CD4-positive, alpha-beta T cell (primary cell): Measurements from ENCODE around the gene FHOD1. TPM values are rescaled to one million over a fixed set of nuclear protein-coding genes. Genes with fewer than 3 reads are reported as not detected.

ENCODE experiments used
- ATAC-seq: fragments of 200-7000 bp; cut with Tn5 transposase; one replicate; pipeline ENCODE4 v1.10.0; 2022; ENCODE audit warnings: mild to moderate bottlenecking; ENCODE audit not compliant: poor library complexity
- CTCF ChIA-PET: fragments of 350-600 bp; sonication (Branson Sonifier 250); formaldehyde crosslinking; loops from one replicate; lab custom pipeline; 2021; ENCODE audit warnings: antibody characterized with exemption, inconsistent platforms; lab: Charles Lee
- POLR2A ChIA-PET: fragments of 350-600 bp; sonication (Branson Sonifier 250); formaldehyde crosslinking; loops from one replicate; lab custom pipeline; 2021; ENCODE audit warnings: antibody characterized with exemption, inconsistent platforms; lab: Charles Lee
- DNase-seq, 14 experiments: peaks; one replicate each; pipeline ENCODE4 v3.0.0-alpha.2; 2013 to 2020; ENCODE audit warnings: mixed read lengths in 2 of 14
- H3K27ac ChIP-seq, 2 donors: one replicate each; pipeline versions ENCODE4 v1.5.1 to v1.7.0; 2013; ENCODE audit warnings: low read length in 2 of 2, low read depth in 1 of 2, mild to moderate bottlenecking in 1 of 2
- H3K27me3 ChIP-seq, 2 experiments: 1 replicate in 1 of 2; 2 replicates in 1 of 2; pipeline versions ENCODE4 v1.6.1 to v1.7.0; 2013; ENCODE audit warnings: low read length in 2 of 2, control low read depth in 1 of 2, mild to moderate bottlenecking in 1 of 2, moderate library complexity in 1 of 2; ENCODE audit not compliant: insufficient read depth in 2 of 2, control insufficient read depth in 1 of 2
- H3K36me3 ChIP-seq: one replicate; pipeline ENCODE4 v1.6.1; 2013; ENCODE audit warnings: low read length, control low read depth; ENCODE audit not compliant: insufficient read depth
- H3K4me1 ChIP-seq: one replicate; pipeline ENCODE4 v1.6.1; 2013; ENCODE audit warnings: low read length, control low read depth; ENCODE audit not compliant: insufficient read depth
- H3K4me3 ChIP-seq: one replicate; pipeline ENCODE4 v1.5.1; 2013; ENCODE audit warnings: mild to moderate bottlenecking, low read length, moderate library complexity
- H3K9me3 ChIP-seq, 2 experiments: 1 replicate in 1 of 2; 2 replicates in 1 of 2; pipeline versions ENCODE4 v1.6.1 to v1.7.0; 2013; ENCODE audit warnings: low read length in 2 of 2, mild to moderate bottlenecking in 2 of 2, control low read depth in 1 of 2, moderate library complexity in 1 of 2; ENCODE audit not compliant: control insufficient read depth in 1 of 2, insufficient read depth in 1 of 2
- H3K27ac Mint-ChIP-seq: one replicate; pipeline ENCODE4 v1.8.0; 2020; ENCODE audit warnings: mixed read lengths
- H3K27me3 Mint-ChIP-seq: one replicate; pipeline ENCODE4 v1.8.0; 2021; ENCODE audit warnings: mixed read lengths
- H3K36me3 Mint-ChIP-seq: one replicate; pipeline ENCODE4 v1.8.0; 2021; ENCODE audit warnings: low read depth, mixed read lengths
- H3K4me1 Mint-ChIP-seq: one replicate; pipeline ENCODE4 v1.8.0; 2021; ENCODE audit warnings: low read depth, mixed read lengths
- H3K4me3 Mint-ChIP-seq: one replicate; pipeline ENCODE4 v1.8.0; 2020; ENCODE audit warnings: mild to moderate bottlenecking, mixed read lengths
- H3K9me3 Mint-ChIP-seq: one replicate; pipeline ENCODE4 v1.8.0; 2020; ENCODE audit warnings: mixed read lengths
- intact Hi-C, 2 experiments: fragments of 100-400 bp; cut with DNase I in 1 of 2; cut with micrococcal nuclease in 1 of 2; formaldehyde crosslinking; loops; one replicate each; pipeline versions ENCODE4 v1.15.1 to v1.9.0; 2023 to 2025; cut with DNase I, micrococcal nuclease
- total RNA-seq, 174 experiments: library from RNA in 2 of 174; stranded (reverse) in 2 of 174; gene quantifications; one replicate each; pipeline ENCODE4 v1.2.3 and lab custom pipeline; 2021 to 2026
- TF ChIP-seq, protein P1 (sequence below): fragments of 200-600 bp; IDR thresholded peaks from one replicate; pipeline ENCODE4 v1.8.0; 2022; ENCODE audit warnings: antibody characterized with exemption, mild to moderate bottlenecking

The FHOD1 gene
- total RNA-seq, 2 experiments from 2014 or later = 21.1 to 26.0 TPM

DNA sequence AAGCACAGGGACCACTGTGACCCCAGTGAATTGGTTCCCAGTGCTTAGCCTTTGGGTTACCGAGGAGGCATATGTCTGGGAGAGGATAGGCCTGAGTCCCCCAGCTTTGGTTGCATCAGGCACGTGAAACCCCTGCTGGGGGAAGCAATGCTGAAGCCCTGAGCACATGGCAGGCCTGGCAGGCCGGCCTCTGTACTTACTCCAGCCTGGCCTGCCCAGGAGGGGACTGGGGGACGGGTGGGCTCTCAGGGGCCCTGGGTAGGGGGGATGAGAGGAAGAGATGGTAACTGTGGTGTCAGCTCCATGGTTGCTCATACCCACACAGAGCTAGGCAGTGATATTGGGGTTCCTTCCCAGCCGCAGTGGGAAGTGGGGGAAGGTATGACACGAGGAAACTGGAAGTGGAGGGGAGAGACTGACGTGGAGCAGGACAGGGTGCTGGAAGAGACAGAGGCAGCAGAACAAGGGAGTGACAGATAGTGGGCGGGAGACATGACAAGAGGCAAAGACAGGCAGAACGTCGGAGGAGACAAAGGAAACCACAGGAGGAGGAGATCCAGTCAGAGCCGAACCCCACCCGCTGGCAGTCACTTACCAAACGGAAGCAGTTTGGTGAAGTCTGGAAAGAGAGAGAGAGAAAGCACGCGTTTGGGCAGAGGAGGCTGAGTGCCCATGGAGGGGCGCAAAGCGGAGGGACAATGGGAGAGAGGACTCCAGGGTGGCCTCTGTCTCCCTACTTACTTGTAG, 11.3 kb downstream of the FHOD1 start:
- H3K36me3 ChIP-seq = peaks cover 65% of the 10 kb centered on the region
- TF ChIP-seq, protein P1, sequence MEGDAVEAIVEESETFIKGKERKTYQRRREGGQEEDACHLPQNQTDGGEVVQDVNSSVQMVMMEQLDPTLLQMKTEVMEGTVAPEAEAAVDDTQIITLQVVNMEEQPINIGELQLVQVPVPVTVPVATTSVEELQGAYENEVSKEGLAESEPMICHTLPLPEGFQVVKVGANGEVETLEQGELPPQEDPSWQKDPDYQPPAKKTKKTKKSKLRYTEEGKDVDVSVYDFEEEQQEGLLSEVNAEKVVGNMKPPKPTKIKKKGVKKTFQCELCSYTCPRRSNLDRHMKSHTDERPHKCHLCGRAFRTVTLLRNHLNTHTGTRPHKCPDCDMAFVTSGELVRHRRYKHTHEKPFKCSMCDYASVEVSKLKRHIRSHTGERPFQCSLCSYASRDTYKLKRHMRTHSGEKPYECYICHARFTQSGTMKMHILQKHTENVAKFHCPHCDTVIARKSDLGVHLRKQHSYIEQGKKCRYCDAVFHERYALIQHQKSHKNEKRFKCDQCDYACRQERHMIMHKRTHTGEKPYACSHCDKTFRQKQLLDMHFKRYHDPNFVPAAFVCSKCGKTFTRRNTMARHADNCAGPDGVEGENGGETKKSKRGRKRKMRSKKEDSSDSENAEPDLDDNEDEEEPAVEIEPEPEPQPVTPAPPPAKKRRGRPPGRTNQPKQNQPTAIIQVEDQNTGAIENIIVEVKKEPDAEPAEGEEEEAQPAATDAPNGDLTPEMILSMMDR = no peak
- ATAC-seq = peak; percentile 75
- H3K9me3 ChIP-seq = no peaks in the 10 kb centered on the region
- no peaks in the 10 kb centered on the region for H3K27me3 Mint-ChIP-seq
- no peaks in the 10 kb centered on the region for H3K9me3 Mint-ChIP-seq
- H3K4me3 ChIP-seq = peak overlapping the region; percentile 26
- CTCF ChIA-PET = interaction anchor here (1.4 to 1.8 kb wide), 2 partner anchors 9 kb away, joined by 4 to 5 read pairs; partner anchors contain the start of gene TMEM208
- DNase-seq = peak in 11 of 14 experiments; percentile 20 to 87 (median 51)
- intact Hi-C loops = no loop called here
- H3K4me1 Mint-ChIP-seq = peaks cover 7% of the 10 kb centered on the region
- peaks cover 57% of the 10 kb centered on the region for H3K36me3 Mint-ChIP-seq
- peak overlapping the region; percentile 88 for H3K27ac Mint-ChIP-seq
- H3K27ac ChIP-seq = peak overlapping the region in 1 of 2 donors; percentile 55
- no peaks in the 10 kb centered on the region for H3K27me3 ChIP-seq
- POLR2A ChIA-PET = interaction anchor here (0.6 to 2.1 kb wide), 4 partner anchors 9 to 44 kb away, joined by 3 to 11 read pairs (median 5); partner anchors contain the start of genes E2F4, FHOD1 and TMEM208
- H3K4me1 ChIP-seq = peaks cover 29% of the 10 kb centered on the region
- H3K4me3 Mint-ChIP-seq = peak overlapping the region; percentile 62

DNA sequence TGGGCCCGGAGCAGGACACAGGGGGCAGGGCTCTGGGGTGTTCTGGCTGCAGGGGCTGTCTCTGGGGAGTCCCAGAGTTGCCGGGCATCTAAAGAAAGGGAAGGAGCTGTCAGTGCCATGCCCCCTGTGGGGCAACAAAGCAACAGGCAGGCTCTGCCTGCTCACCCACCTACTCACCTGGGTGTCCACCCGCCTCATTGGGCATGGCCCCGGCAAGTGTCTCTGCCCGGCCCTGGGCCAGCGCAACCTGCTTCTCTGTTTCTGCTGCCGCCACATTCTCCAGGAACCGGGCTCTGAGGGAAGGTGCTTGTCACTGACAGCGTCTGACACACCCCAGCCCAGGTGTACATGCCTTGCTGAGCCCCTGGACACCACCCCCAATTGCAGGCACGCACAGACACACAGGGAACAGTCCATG, 13.1 kb downstream of the FHOD1 start:
- Histone ChIP-seq H3K36me3 (peaks cover 75% of the 10 kb centered on the region), H3K4me1 (peaks cover 29% of the 10 kb centered on the region), H3K27me3 (no peaks in the 10 kb centered on the region), H3K4me3 (no peak overlapping the region), H3K9me3 (no peaks in the 10 kb centered on the region), H3K27ac (no peak overlapping the region)
- DNase-seq = peak in 1 of 14 experiments; percentile 13
- TF ChIP-seq, protein P1 = no peak
- no peak overlapping the region for H3K4me3 Mint-ChIP-seq
- no peak for ATAC-seq
- POLR2A ChIA-PET = interaction anchor here (0.6 kb wide), 1 partner anchor 1008 kb away, joined by 6 read pairs; no protein-coding TSS in a partner anchor
- H3K27me3 Mint-ChIP-seq = no peaks in the 10 kb centered on the region
- intact Hi-C loops = no loop called here
- no peaks in the 10 kb centered on the region for H3K9me3 Mint-ChIP-seq
- peak overlapping the region; percentile 27 for H3K27ac Mint-ChIP-seq
- CTCF ChIA-PET = no interaction called here
- peaks cover 71% of the 10 kb centered on the region for H3K36me3 Mint-ChIP-seq
- peaks cover 7% of the 10 kb centered on the region for H3K4me1 Mint-ChIP-seq

DNA sequence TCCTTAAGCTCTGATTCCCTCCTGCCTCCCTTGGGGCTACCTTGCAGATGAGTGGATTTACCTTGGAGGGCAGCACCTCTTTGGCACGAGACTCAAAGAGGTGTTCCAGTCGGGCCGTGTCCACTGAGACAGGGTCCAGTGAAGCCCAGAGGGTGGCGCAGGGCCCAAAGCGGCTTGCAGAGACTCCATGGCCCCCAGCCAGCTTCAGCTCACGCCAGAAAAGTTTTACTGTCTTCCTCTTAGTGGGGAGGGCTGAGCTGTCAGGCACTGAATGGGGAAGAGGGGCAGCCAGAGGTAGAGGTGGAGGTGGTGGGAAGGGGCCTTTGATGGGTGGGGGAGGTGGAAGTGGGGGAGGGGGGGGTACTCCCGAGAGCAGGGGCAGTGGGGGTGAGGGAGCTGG, 13.7 kb downstream of the FHOD1 start:
- Histone ChIP-seq H3K27ac (no peak overlapping the region), H3K36me3 (peaks cover 75% of the 10 kb centered on the region), H3K4me3 (no peak overlapping the region), H3K9me3 (no peaks in the 10 kb centered on the region), H3K4me1 (peaks cover 29% of the 10 kb centered on the region), H3K27me3 (no peaks in the 10 kb centered on the region)
- DNase-seq (no peak), ATAC-seq (no peak)
- H3K9me3 Mint-ChIP-seq = no peaks in the 10 kb centered on the region
- intact Hi-C loops = no loop called here
- H3K4me3 Mint-ChIP-seq = no peak overlapping the region
- H3K36me3 Mint-ChIP-seq = peaks cover 71% of the 10 kb centered on the region
- H3K27me3 Mint-ChIP-seq = no peaks in the 10 kb centered on the region
- H3K27ac Mint-ChIP-seq = no peak overlapping the region
- CTCF ChIA-PET = no interaction called here
- peaks cover 7% of the 10 kb centered on the region for H3K4me1 Mint-ChIP-seq
- POLR2A ChIA-PET = interaction anchor here (0.6 kb wide), 1 partner anchor 1009 kb away, joined by 6 read pairs; no protein-coding TSS in a partner anchor
- TF ChIP-seq, protein P1 = no peak
